ENCODE measurements around the gene CMIP.

Gene CMIP

GRCh38 chr16:81601601-81602255, 157.1 kb downstream of the CMIP start:
- no peak overlapping the region for H3K4me3 ChIP-seq (ENCODE audit: low read length)
- no peak for DNase-seq (ENCODE audit: low read depth, low spot score)

DNA sequence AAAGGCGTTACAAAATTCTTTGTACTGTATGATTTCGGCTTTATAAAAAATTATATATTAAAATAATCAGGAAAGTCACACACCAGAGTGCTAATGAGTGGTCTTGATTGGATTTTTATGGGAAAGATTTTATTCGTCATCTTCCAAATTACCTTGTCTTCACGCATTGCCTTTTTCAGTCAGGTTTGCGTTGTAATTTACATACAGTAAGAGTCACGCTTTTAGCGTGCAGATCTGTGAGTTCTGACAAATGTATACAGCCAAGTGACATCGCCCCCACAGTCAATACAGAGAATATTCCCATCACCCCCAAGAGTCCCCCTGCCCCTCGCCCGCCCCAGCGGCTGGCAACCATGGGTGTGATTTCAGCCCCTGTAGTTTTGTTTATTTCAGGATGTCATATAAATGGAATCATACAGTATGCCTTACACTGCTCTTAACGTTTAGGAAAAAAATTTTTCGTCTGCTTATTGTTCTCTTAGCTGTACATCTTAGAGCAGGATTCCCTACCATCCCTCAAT, 157.7 kb downstream of the CMIP start:
- DNase-seq (ENCODE audit: low read depth, low spot score): no peak
- no peak overlapping the region for H3K4me3 ChIP-seq (ENCODE audit: low read length)

DNA sequence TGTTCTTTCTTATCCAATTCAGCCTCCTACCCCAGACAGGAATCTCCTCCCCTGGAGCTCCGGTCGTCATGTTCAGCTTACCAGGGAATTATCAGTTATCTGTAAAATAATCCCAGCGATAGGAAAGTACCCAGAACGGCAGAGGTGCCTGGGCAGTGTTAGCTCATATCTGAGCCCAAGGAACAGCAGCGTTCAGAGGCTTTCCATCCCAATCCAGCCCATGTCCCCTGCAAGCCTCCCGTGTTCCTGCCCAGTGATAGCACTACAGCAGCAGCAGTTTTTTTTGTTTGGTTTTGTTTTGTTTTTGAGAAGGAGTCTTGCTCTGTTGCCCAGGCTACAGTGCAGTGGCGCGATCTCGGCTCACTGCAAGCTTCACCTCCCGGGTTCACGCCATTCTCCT, 158.2 kb downstream of the CMIP start:
- no peak for DNase-seq (ENCODE audit: low read depth, low spot score)
- H3K4me3 ChIP-seq (ENCODE audit: low read length): no peak overlapping the region

DNA sequence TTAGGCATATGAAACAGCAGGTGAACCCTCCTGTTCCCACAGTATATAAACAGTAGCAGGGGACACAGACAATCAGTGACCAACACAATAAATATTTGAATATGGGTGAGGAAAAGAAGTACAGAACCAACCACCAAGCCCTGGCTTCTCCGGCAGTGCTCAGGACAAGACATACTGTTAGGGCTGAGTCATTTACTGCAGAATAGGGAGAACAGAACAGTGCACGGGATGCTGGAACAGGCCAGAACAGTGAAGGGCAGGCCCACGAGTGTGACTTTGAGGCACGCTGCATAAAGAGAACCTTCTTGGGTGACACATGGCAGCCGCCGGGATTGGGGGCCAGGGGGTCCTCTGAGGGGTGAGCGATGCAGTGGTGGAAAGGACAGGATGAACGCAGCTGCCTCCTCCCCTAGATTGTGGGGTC, 160.4 kb downstream of the CMIP start:
- H3K4me3 ChIP-seq (ENCODE audit: low read length): no peak overlapping the region
- DNase-seq (ENCODE audit: low read depth, low spot score): no peak

- H3K4me3 ChIP-seq (ENCODE audit: low read length): no peak overlapping the region
- no peak for DNase-seq (ENCODE audit: low read depth, low spot score)
These were observed 161.4 kb downstream of the CMIP start for GRCh38 chr16:81606039-81606438.

GRCh38 chr16:81607006-81607405, 162.4 kb downstream of the CMIP start:
- H3K4me3 ChIP-seq (ENCODE audit: low read length): no peak overlapping the region
- no peak for DNase-seq (ENCODE audit: low read depth, low spot score)

DNA sequence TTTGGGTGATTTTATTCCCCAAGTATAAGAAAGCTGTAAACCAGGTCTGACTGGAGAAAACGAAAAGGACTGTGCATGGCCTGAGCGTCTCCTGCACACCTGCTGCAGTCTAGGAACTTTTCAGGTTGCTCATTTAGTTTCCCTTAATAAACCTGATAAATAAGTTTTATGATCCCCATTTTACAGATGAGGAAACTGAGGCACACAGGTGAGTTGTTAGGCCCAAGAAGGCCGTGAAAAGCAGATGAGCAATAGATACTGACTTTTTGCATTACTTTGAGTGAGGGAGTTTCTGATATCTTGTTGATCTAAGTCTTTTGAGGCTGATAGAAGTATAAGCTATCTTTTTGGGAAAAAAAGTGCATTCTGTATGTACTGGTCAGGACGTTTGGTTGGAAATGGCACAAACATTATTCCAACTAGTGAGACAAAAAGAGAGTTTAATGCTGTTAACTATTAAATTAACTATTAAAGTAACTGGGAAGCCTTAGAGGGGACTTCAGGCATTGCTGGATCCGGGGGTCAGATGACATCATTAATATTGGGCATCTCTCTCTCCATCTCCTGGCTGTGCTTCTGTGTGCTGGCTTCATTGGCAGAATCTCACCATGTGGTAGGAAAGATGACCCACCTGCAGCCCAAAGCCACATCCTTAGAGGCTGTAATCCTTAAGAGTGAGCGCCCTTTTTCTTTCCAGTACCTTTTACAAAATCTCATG, 163.4 kb downstream of the CMIP start:
- DNase-seq (ENCODE audit: low read depth, low spot score): no peak
- no peak overlapping the region for H3K4me3 ChIP-seq (ENCODE audit: low read length)

GRCh38 chr16:81608523-81609209, 164.1 kb downstream of the CMIP start:
- no peak overlapping the region for H3K4me3 ChIP-seq (ENCODE audit: low read length)
- no peak for DNase-seq (ENCODE audit: low read depth, low spot score)

GRCh38 chr16:81609323-81609892, 164.8 kb downstream of the CMIP start:
- H3K4me3 ChIP-seq (ENCODE audit: low read length): no peak overlapping the region
- DNase-seq (ENCODE audit: low read depth, low spot score): no peak

GRCh38 chr16:81610144-81610842, 165.7 kb downstream of the CMIP start:
- DNase-seq (ENCODE audit: low read depth, low spot score): no peak

GRCh38 chr16:81610936-81611335, 166.3 kb downstream of the CMIP start:
- no peak overlapping the region for H3K4me3 ChIP-seq (ENCODE audit: low read length)
- no peak for DNase-seq (ENCODE audit: low read depth, low spot score)

More at GRCh38 chr16:81610144-81610842, 165.7 kb downstream of the CMIP start:
- H3K4me3 ChIP-seq (ENCODE audit: low read length): no peak overlapping the region

DNA sequence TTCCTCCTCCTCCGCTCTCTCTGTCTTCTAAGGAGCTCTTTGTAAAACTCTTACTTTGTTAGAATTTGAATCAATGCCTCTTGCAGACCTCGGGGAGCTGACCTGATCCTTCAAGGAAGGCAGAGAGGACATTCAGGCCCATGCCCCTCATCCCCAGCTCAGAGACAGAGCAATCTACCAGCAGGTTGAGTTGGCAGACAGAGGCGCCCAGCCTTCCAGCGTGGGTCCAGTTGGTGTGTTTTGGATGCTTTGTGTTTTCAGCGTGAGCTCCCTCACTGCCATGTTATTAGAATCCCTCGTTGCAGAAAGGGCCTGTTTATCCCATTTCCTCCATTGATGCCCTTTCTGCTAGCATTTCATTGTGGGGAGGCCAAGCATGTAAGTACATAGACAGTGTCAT, 167.1 kb downstream of the CMIP start:
- H3K4me3 ChIP-seq (ENCODE audit: low read length): no peak overlapping the region
- no peak for DNase-seq (ENCODE audit: low read depth, low spot score)

DNA sequence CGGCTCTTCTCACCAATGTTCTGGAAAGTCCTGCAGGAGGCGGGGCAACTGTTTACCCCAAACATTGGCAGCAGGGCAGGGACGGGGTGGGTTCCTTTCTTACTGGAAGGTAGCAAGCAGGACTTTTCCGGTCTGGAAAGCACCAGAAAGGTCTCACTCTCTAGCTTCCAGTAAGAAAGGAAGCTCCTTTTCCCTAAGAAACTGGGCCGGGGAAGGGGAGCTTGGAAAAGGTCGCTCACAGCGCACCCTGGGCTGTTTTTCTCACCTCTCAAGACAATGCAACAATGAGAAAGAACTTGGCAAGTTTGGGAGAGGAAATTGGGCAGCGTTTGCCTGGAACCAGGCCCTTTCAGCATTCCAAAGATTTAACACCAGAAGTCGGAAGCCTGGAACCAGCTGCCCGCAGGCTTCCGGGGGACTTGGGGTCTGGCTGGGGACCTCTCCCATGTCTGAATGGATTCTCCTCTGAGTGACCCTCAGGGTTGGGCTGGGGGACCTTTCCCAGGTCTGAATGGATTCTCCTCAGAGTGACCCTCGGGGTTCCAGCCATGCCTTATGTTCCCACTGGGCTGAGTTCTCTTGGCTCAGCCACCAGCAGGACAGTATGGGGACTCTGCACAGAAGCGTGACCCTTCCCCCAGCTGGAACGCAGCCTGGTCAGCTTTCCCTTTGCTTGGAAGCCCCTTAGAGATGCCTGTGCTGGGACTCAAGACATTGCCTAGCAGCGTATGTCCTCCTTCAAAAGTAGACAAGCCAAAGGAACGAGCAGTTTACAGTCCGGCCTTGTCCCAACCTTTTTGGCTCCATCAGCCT, 167.9 kb downstream of the CMIP start:
- H3K4me3 ChIP-seq (ENCODE audit: low read length): no peak overlapping the region
- no peak for DNase-seq (ENCODE audit: low read depth, low spot score)

DNA sequence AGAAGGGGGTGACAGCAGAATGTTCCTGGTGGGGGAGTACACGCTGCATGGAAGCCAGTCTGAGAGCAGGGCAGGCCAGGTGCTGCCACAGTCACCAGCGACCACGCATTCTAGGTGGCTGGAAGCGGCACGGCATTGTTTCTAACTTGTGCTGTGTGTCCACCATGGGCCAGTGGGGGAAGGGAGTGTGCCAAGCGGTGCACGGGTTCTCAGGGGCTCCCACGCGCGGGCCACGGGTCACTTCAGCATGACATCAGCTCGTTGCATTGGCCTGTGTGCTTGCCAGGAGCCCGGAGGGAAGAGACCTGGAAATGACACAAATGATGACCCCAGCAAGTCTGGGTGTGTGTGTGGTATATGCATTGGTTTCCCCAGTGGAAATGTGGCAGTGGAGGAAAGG, 169.6 kb downstream of the CMIP start:
- H3K4me3 ChIP-seq (ENCODE audit: low read length): no peak overlapping the region
- no peak for DNase-seq (ENCODE audit: low read depth, low spot score)

- H3K4me3 ChIP-seq (ENCODE audit: low read length): no peak overlapping the region
- DNase-seq (ENCODE audit: low read depth, low spot score): no peak
These were observed 170.2 kb downstream of the CMIP start for GRCh38 chr16:81614654-81615359.

- no peak for DNase-seq (ENCODE audit: low read depth, low spot score)
- H3K4me3 ChIP-seq (ENCODE audit: low read length): no peak overlapping the region
These were observed 170.8 kb downstream of the CMIP start for GRCh38 chr16:81615411-81615810.

- H3K4me3 ChIP-seq (ENCODE audit: low read length): no peak overlapping the region
- no peak for DNase-seq (ENCODE audit: low read depth, low spot score)
These were observed 171.2 kb downstream of the CMIP start for GRCh38 chr16:81615833-81616232.
